Liver (tissue), 9 donors: ENCODE measurements around the gene LGALSL. TPM values are rescaled to one million over a fixed set of nuclear protein-coding genes. Genes with fewer than 3 reads are reported as not detected.

Experiments
- DNase-seq: peaks from one replicate; pipeline ENCODE4 v3.0.0-alpha.2; 2017; ENCODE audit warnings: low spot score
- H3K27ac ChIP-seq, 2 donors: one replicate each; pipeline ENCODE4 v1.7.0; 2013; ENCODE audit warnings: inconsistent platforms in 2 of 2, low read length in 2 of 2, control low read depth in 1 of 2, low read depth in 1 of 2, mild to moderate bottlenecking in 1 of 2
- H3K27me3 ChIP-seq, 4 donors: one replicate each; pipeline versions ENCODE4 v1.6.1 to v1.7.0; 2013; ENCODE audit warnings: low read length in 3 of 4, inconsistent platforms in 1 of 4, mild to moderate bottlenecking in 1 of 4, moderate library complexity in 1 of 4; ENCODE audit not compliant: control insufficient read depth in 4 of 4, insufficient read depth in 4 of 4
- H3K36me3 ChIP-seq, 4 donors: one replicate each; pipeline versions ENCODE4 v1.6.1 to v1.7.0; 2013; ENCODE audit warnings: low read length in 3 of 4, mild to moderate bottlenecking in 3 of 4, low read depth in 1 of 4, moderate library complexity in 1 of 4; ENCODE audit not compliant: control insufficient read depth in 4 of 4, insufficient read depth in 3 of 4
- H3K4me1 ChIP-seq, 4 donors: one replicate each; pipeline versions ENCODE4 v1.6.1 to v1.7.0; 2013; ENCODE audit warnings: low read length in 3 of 4, mild to moderate bottlenecking in 3 of 4, moderate library complexity in 1 of 4; ENCODE audit not compliant: control insufficient read depth in 4 of 4, insufficient read depth in 4 of 4
- H3K4me3 ChIP-seq, 3 donors: one replicate each; pipeline versions ENCODE4 v1.6.1 to v1.7.0; 2013; ENCODE audit warnings: low read length in 3 of 3, control low read depth in 1 of 3, low read depth in 1 of 3, mild to moderate bottlenecking in 1 of 3
- H3K9ac ChIP-seq, 2 donors: one replicate each; pipeline ENCODE4 v1.7.0; 2013; ENCODE audit warnings: low read length in 2 of 2, mild to moderate bottlenecking in 2 of 2, moderate library complexity in 2 of 2, control low read depth in 1 of 2, low read depth in 1 of 2
- H3K9me3 ChIP-seq, 4 donors: one replicate each; pipeline versions ENCODE4 v1.6.1 to v1.7.0; 2013; ENCODE audit warnings: low read length in 3 of 4; ENCODE audit not compliant: control insufficient read depth in 4 of 4
- EGR1 ChIP-seq, 2 donors: IDR thresholded peaks; 2 replicates each; pipeline ENCODE4 v1.6.1; 2016 to 2018; ENCODE audit warnings: antibody characterized with exemption in 2 of 2, low read depth in 2 of 2
- JUND ChIP-seq, 2 donors: IDR thresholded peaks; 2 replicates each; pipeline ENCODE4 v1.6.1; 2016; ENCODE audit warnings: antibody characterized with exemption in 2 of 2
- NR2F2 ChIP-seq: IDR thresholded peaks from 2 replicates; pipeline ENCODE4 v1.6.1; 2016; ENCODE audit warnings: antibody characterized with exemption
- REST ChIP-seq: IDR thresholded peaks from 2 replicates; pipeline ENCODE4 v1.6.1; 2016; ENCODE audit warnings: antibody characterized with exemption, mild to moderate bottlenecking
- RXRA ChIP-seq, 2 donors: IDR thresholded peaks; 2 replicates each; pipeline ENCODE4 v1.6.1; 2017 to 2018; ENCODE audit warnings: antibody characterized with exemption in 2 of 2, mild to moderate bottlenecking in 1 of 2
- SP1 ChIP-seq: IDR thresholded peaks from 2 replicates; pipeline ENCODE4 v1.6.1; 2018; ENCODE audit warnings: antibody characterized with exemption, mild to moderate bottlenecking
- YY1 ChIP-seq: IDR thresholded peaks from 2 replicates; pipeline ENCODE4 v1.6.1; 2016; ENCODE audit warnings: antibody characterized with exemption, mild to moderate bottlenecking
- WGBS: extraction: QIAGEN DNeasy Blood & Tissue Kit; methylation state at CpG from one replicate; pipeline ENCODE4 v1.1.7; 2013; 5-methylcytosine and 5-hydroxymethylcytosine counted together
- polyA plus RNA-seq, 2 donors: library from polyadenylated mRNA; stranded (reverse) in 1 of 2; unstranded in 1 of 2; fragments of 200-250 nt in 1 of 2; fragments of >200 nt in 1 of 2; fragmentation: Nextera tagmentation in 1 of 2; extraction: Ambion mirVana in 1 of 2; gene quantifications; one replicate each; pipeline versions ENCODE4 v1.2.1 to v1.2.3, GENCODE V29; 2013 to 2015
- total RNA-seq, 2 donors: library from RNA; depleted of rRNA; stranded (reverse); fragments of >200 nt; gene quantifications; one replicate each; pipeline ENCODE4 v1.2.3, GENCODE V29; 2014
- donor health status: healthy.
- donor health status: healthy.
- donor health status: healthy.
- donor health status: healthy.
- donor health status: healthy.

LGALSL gene
- total and polyA plus RNA-seq, 4 donors: 2.4 to 8.7 (median 3.8) TPM

DNA sequence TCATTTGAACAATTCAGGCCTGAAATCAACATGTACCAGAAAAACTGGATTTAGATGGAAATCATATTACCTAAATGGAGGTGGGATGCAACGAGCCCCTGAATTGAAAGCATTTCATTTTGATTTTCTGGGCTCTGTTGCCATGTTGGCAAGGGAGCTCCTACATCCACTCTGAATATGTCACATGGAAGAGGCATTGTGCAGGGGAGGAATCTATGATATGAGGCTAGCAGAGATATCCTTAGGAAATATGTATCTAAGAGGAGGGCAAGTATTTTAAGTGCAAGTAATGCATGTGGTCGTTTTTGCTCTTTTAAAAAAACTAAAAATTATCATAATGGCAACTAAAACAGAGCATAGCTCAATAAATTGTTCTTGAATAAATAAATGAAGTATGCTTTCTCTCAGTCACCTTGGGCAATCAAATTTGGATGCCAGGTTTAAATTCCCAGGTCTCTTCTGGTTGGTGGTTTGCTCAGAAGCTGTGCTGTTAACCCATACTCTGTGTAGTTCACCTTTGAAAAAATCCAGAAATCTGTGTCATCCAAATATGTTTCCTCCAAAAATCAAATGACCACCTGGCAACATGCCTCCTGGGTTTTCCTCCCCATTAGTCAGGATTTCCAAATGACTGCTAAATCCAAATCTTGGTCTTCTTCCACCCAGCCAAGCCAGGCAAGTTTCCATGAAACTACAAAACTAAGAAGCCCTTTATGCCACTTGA is 6.5 kb upstream of the LGALSL start:
- Histone ChIP-seq H3K9ac (no peak overlapping the region), H3K27me3 (no peaks in the 10 kb centered on the region), H3K4me3 (no peak overlapping the region), H3K36me3 (no peaks in the 10 kb centered on the region), H3K9me3 (no peaks in the 10 kb centered on the region), H3K4me1 (peaks cover 2 to 7% (median 4%) of the 10 kb centered on the region in 4 donors), H3K27ac (no peak overlapping the region)
- TF ChIP-seq EGR1 (IDR thresholded peaks at IDR 0.05; ENCODE audit: low read depth in 2 of 2) (no peak), REST (no peak)
- no peak for DNase-seq
- 71% methylated on average over 2 of the region's 2 CpGs for whole genome bisulfite sequencing

DNA sequence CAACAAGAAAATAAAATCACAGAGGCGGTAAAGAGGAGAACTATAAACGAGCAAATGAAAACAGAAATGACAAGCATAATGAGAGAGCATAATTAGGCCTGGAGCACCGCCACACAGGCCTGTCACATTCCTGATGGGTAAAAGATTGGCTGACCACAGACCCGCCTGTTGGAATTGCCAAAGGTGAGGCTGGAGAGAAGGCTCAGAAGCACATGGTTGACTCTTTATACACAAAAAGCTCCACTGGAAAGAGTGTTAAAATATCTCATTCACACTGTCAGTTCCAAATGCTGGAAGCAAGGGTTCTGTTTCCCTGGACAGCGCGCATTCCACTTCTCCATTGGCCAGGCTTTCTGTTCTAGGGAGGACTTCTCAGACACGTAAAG is 5.9 kb upstream of the LGALSL start:
- Histone ChIP-seq H3K4me3 (no peak overlapping the region), H3K27me3 (no peaks in the 10 kb centered on the region), H3K36me3 (no peaks in the 10 kb centered on the region), H3K9me3 (no peaks in the 10 kb centered on the region), H3K4me1 (peaks cover 2 to 11% (median 9%) of the 10 kb centered on the region in 4 donors), H3K27ac (no peak overlapping the region), H3K9ac (no peak overlapping the region)
- WGBS: 92% methylated on average over 7 of the region's 7 CpGs
- TF ChIP-seq SP1: no peak
- TF ChIP-seq YY1: no peak
- no peak for TF ChIP-seq NR2F2
- no peak for TF ChIP-seq RXRA (IDR thresholded peaks at IDR 0.05)
- DNase-seq: no peak

DNA sequence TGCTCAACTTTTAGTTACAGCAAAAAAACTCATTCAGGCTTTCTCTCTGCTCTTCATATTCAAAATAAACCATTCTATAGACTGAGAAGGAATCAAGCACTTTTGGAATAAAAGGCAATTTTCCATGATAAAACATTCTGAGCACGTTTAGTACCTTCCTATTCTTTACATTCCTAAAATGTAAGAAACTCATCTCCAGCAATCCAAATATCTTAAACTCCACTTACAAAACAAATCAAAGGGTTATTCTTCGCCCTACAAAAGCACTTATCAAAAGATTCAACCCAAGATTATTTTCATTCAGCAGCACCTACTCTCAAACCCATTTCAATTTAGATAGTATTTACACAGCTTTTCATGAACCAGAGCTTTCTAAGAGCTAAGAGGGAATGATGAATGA is 2.9 kb upstream of the LGALSL start:
- no peaks in the 10 kb centered on the region for H3K36me3 ChIP-seq
- no peak overlapping the region for H3K9ac ChIP-seq
- H3K4me3 ChIP-seq: no peak overlapping the region
- TF ChIP-seq JUND (IDR thresholded peaks at IDR 0.05): no peak
- no peak for TF ChIP-seq EGR1 (IDR thresholded peaks at IDR 0.05; ENCODE audit: low read depth in 2 of 2)
- H3K9me3 ChIP-seq: no peaks in the 10 kb centered on the region
- WGBS: 95% methylated on average over 2 of the region's 2 CpGs
- no peaks in the 10 kb centered on the region for H3K27me3 ChIP-seq
- DNase-seq: no peak
- H3K4me1 ChIP-seq: peaks cover 5 to 25% (median 19%) of the 10 kb centered on the region in 4 donors
- H3K27ac ChIP-seq: no peak overlapping the region
